Gastrocnemius medialis (tissue), 4 donors: Measurements from ENCODE around the gene REG3A. TPM values are rescaled to one million over a fixed set of nuclear protein-coding genes. Genes with fewer than 3 reads are reported as not detected.

Source experiments
- ATAC-seq, 2 donors: fragments of 150-250 bp; one replicate each; pipeline ENCODE4 v1.9.1; 2016
- DNase-seq, 2 donors: peaks; one replicate each; pipeline ENCODE4 v3.0.0-alpha.2; 2019
- H3K27ac ChIP-seq, 4 donors: fragments of 200-600 bp; sonication (generic); 1 replicate in 1 of 4; 2 replicates in 3 of 4; pipeline ENCODE4 v1.5.1; 2016 to 2018; ENCODE audit warnings: mild to moderate bottlenecking in 2 of 4, moderate library complexity in 1 of 4
- H3K27me3 ChIP-seq, 3 donors: fragments of 200-600 bp; sonication (generic) in 2 of 3; 1 replicate in 1 of 3; 2 replicates in 2 of 3; pipeline versions ENCODE4 v1.5.1 to v1.6.0; 2016 to 2019; ENCODE audit warnings: mild to moderate bottlenecking in 1 of 3, moderate library complexity in 1 of 3
- H3K36me3 ChIP-seq, 2 donors: fragments of 200-600 bp; sonication (generic) in 1 of 2; one replicate each; pipeline ENCODE4 v1.5.1; 2017 to 2018
- H3K4me1 ChIP-seq, 2 donors: fragments of 200-600 bp; sonication (generic) in 1 of 2; one replicate each; pipeline ENCODE4 v1.5.1; 2016 to 2017; ENCODE audit warnings: mild to moderate bottlenecking in 2 of 2
- H3K4me3 ChIP-seq, 4 donors: fragments of 200-600 bp; sonication (generic) in 3 of 4; 1 replicate in 1 of 4; 2 replicates in 3 of 4; pipeline ENCODE4 v1.5.1; 2016 to 2019; ENCODE audit warnings: mild to moderate bottlenecking in 2 of 4
- H3K9me3 ChIP-seq, 3 donors: fragments of 200-600 bp; sonication (generic) in 2 of 3; 1 replicate in 1 of 3; 2 replicates in 2 of 3; pipeline ENCODE4 v1.5.1; 2016 to 2019
- POLR2A ChIP-seq, 2 donors: fragments of 450-650 bp; IDR thresholded peaks; one replicate each; pipeline ENCODE4 v1.6.1; 2017; ENCODE audit warnings: antibody characterized with exemption in 2 of 2, mild to moderate bottlenecking in 2 of 2, moderate library complexity in 2 of 2
- in situ Hi-C, 4 donors: fragments of 200-750 bp; cut with MboI; loops; one replicate each; pipeline versions ENCODE4 v1.15.0 to v1.8.0; 2017; ENCODE audit warnings: low sequenced_read_pairs in 4 of 4
- intact Hi-C: fragments of 100-400 bp; cut with DNase I; formaldehyde crosslinking; loops from one replicate; pipeline ENCODE4 v1.15.1; 2023; ENCODE audit warnings: low total_unique reads
- total RNA-seq, 4 donors: library from RNA; depleted of rRNA; stranded (reverse); fragments of >200 nt; gene quantifications; one replicate each; pipeline versions ENCODE4 v1.1.0 to v1.2.3, GENCODE V29; 2016
- TF ChIP-seq, protein P1 (sequence below), 5 experiments: fragments of 450-650 bp in 3 of 5; fragments of 200-600 bp in 2 of 5; sonication (generic) in 2 of 5; IDR thresholded peaks in 4 of 5; conservative IDR thresholded peaks in 1 of 5; 1 replicate in 4 of 5; 2 replicates in 1 of 5; pipeline ENCODE4 v1.5.1; 2016 to 2019; ENCODE audit warnings: antibody characterized with exemption in 5 of 5, mild to moderate bottlenecking in 3 of 5, moderate library complexity in 3 of 5

The REG3A gene
- total RNA-seq, 4 donors from 2014 or later, result not detected

DNA sequence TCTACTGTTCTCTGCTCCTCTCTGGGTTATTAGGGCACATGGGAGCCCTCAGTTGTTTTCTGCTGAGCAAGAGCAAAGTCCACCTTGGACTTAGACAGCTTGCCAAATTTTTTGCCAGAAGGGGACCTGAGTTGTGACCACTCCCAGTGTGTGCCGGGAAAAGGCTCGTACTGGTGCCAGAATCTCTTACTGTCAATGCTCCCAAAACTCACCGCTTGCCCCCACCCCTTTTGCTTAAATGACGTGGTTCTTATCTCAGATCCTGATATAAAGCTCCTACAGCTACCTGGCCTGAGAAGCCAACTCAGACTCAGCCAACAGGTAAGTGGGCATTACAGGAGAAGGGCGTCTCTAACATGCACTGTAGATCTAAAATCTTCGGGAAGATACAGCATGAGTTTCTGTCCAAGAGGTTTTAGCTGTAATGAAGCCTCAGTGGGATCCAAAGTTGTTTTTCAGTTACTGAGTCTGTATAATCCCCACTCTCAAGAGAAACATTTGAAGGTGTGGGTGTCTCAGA lies 39.3 kb downstream of the REG3A start, which contains the start of gene REG1A:
TSS of gene REG1A (plus strand) at position 295 of the 520 bp plus-strand sequence. CDS start 374 bp downstream, outside the sequence.
- TF ChIP-seq, protein P1, sequence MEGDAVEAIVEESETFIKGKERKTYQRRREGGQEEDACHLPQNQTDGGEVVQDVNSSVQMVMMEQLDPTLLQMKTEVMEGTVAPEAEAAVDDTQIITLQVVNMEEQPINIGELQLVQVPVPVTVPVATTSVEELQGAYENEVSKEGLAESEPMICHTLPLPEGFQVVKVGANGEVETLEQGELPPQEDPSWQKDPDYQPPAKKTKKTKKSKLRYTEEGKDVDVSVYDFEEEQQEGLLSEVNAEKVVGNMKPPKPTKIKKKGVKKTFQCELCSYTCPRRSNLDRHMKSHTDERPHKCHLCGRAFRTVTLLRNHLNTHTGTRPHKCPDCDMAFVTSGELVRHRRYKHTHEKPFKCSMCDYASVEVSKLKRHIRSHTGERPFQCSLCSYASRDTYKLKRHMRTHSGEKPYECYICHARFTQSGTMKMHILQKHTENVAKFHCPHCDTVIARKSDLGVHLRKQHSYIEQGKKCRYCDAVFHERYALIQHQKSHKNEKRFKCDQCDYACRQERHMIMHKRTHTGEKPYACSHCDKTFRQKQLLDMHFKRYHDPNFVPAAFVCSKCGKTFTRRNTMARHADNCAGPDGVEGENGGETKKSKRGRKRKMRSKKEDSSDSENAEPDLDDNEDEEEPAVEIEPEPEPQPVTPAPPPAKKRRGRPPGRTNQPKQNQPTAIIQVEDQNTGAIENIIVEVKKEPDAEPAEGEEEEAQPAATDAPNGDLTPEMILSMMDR (IDR thresholded peaks at IDR 0.05 in 4 of 5, conservative IDR thresholded peaks at IDR 0.05 in 1 of 5), result no peak
- TF ChIP-seq POLR2A (IDR thresholded peaks at IDR 0.05), result no peak
- no peak within 1 kb of the TSS for H3K27ac ChIP-seq
- intact Hi-C loops, result no loop called here
- ATAC-seq (no peak), DNase-seq (no peak)
- no peaks in the 10 kb centered on the region for H3K36me3 ChIP-seq
- H3K4me3 ChIP-seq, result no peak within 1 kb of the TSS
- in situ Hi-C loops, result no loop called here
- no peaks in the 10 kb centered on the region for H3K9me3 ChIP-seq
- H3K27me3 ChIP-seq, result no peaks in the 10 kb centered on the region
- no peaks in the 10 kb centered on the region for H3K4me1 ChIP-seq

DNA sequence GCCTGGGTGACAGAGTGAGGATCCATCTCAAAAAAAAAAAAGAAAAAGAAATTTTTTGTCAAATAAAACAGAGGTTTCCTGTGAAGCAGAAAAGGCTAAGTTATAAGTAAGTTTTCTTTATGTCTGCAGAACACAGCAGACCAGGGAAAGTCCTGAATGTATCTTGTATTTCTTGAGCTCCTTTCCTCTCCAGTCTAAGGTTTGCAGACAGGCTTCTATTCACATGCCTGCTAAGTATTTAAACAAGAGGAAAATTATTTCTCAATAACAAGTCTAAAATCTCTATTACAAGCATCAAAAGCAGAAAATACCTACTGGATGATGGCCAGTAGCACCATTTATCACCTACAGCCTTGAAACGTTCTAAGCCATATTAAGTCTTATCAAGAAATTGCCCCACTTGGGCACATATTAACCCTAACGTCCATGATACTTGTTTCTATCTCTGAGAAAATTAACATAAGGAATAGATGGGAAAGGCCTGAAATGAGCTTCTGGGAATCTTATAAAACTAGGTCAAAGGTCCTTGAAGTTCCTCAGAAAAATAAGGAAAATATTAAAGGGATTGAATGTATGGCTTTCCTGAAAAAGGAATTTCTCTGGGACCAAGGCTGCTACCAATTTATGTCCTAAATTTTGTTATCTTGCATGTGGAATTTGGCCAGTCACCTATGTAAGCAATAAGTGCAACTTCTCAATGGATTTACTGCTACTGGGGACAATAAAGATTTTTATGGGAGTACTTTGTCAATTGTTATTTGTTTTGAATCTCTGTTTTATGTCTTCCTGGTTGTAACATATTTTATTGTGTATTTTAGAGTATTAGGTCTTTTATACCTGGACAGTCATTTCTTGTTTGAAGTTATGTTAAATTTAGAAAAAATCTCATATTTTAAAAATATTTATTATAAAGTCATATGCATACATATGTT lies 42.3 kb downstream of the REG3A start:
- H3K27ac ChIP-seq, result no peak overlapping the region
- intact Hi-C loops, result no loop called here
- no peak for ATAC-seq

DNA sequence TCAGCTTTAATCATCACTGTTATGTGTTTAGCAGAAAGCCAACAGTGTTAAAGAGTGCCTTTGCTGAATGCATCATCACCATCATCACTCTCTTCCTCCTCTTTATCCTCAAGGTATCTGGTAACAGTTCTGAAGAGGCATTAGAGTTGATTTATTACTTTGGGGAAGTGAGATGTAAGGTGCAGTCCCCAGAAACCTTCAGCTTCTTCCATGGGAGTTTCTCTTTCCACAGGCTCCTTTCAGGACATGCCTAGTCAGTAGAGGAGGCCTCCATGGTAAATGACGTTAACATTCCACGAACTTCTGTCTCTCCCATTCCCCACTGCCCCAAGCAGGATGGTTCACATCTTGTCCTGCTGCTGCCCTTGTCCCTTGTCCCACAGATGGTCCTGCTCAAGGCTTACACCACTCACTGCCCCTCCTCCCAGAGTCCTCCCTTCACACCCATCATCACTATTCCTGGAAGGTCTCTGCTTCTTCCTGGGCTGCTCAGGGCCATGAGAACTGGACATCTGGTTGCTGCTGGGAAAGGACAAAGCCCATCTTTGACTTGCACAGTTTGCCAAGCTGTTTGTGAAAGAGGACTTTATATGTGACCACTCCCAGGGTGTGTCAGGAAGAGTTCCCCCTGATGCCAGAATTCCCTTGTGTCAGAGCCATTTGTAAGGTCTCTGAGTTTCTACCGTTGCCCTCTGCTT lies 44.6 kb downstream of the REG3A start:
- Histone ChIP-seq H3K9me3 (no peaks in the 10 kb centered on the region), H3K4me3 (no peak overlapping the region), H3K27me3 (no peaks in the 10 kb centered on the region), H3K27ac (no peak overlapping the region), H3K36me3 (no peaks in the 10 kb centered on the region), H3K4me1 (no peaks in the 10 kb centered on the region)
- in situ Hi-C loops (no loop called here), intact Hi-C loops (no loop called here)
- ATAC-seq (no peak), DNase-seq (no peak)
- TF ChIP-seq POLR2A (IDR thresholded peaks at IDR 0.05), result no peak
- TF ChIP-seq, protein P1 (IDR thresholded peaks at IDR 0.05 in 4 of 5, conservative IDR thresholded peaks at IDR 0.05 in 1 of 5), result no peak

More for the DNA sequence above, 42.3 kb downstream of the REG3A start:
- Histone ChIP-seq H3K4me1 (no peaks in the 10 kb centered on the region), H3K27me3 (no peaks in the 10 kb centered on the region), H3K9me3 (no peaks in the 10 kb centered on the region), H3K4me3 (no peak overlapping the region), H3K36me3 (no peaks in the 10 kb centered on the region)
- no peak for TF ChIP-seq POLR2A (IDR thresholded peaks at IDR 0.05)
- TF ChIP-seq, protein P1 (IDR thresholded peaks at IDR 0.05 in 4 of 5, conservative IDR thresholded peaks at IDR 0.05 in 1 of 5), result no peak
- in situ Hi-C loops, result no loop called here
- DNase-seq, result no peak

DNA sequence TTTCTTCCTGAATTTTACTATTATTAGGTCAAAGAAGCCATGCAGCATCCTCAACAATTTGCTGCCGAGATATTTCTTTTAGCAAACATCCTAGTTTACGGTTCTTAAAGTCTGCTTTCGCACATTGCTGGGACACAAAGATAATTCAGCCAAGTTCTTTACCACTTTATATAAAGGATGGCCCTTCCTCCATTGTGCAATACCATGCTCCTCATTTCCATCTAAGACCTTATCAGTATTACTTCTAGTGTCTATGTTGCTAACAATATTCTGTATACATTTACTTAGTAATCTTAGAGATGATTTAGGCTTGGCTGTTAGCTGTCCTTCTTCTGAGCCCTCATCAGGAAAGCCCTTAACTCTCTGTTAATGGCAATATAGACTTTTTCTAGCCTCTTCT lies 47.3 kb downstream of the REG3A start:
- DNase-seq, result no peak
- Histone ChIP-seq H3K4me1 (no peaks in the 10 kb centered on the region), H3K9me3 (no peaks in the 10 kb centered on the region), H3K27ac (no peak overlapping the region), H3K27me3 (no peaks in the 10 kb centered on the region), H3K36me3 (no peaks in the 10 kb centered on the region), H3K4me3 (no peak overlapping the region)
- intact Hi-C loops (no loop called here), in situ Hi-C loops (no loop called here)
- no peak for ATAC-seq
- TF ChIP-seq, protein P1 (IDR thresholded peaks at IDR 0.05 in 4 of 5, conservative IDR thresholded peaks at IDR 0.05 in 1 of 5), result no peak
- TF ChIP-seq POLR2A (IDR thresholded peaks at IDR 0.05), result no peak

Other genes starting within 250 kb of the REG3A start
- not detected for gene REG3G, start 134.1 kb downstream of the REG3A start, total RNA-seq
- 1 to 10 TPM in 1 of 4 donors, not detected in 3; 1.4 TPM for gene REG1B, start 71.8 kb downstream of the REG3A start, total RNA-seq
- gene REG1A, start 39.3 kb downstream of the REG3A start, total RNA-seq, result not detected